Tongue (tissue), 2 donors: ENCODE measurements around the gene TUBGCP3. TPM values are rescaled to one million over a fixed set of nuclear protein-coding genes. Genes with fewer than 3 reads are reported as not detected.
"Not testable (repeated sequence)": the region's sequence is repeated elsewhere in the genome, so short reads cannot be mapped to it uniquely, and the experiment has no call there.

Experiments
- DNase-seq: peaks from one replicate; pipeline ENCODE4 v3.0.0-alpha.2; 2015
- total RNA-seq: library from RNA; depleted of rRNA; stranded (reverse); fragments of >200 nt; gene quantifications from one replicate; pipeline ENCODE4 v1.2.3, GENCODE V29; 2014

The TUBGCP3 gene, protein sequence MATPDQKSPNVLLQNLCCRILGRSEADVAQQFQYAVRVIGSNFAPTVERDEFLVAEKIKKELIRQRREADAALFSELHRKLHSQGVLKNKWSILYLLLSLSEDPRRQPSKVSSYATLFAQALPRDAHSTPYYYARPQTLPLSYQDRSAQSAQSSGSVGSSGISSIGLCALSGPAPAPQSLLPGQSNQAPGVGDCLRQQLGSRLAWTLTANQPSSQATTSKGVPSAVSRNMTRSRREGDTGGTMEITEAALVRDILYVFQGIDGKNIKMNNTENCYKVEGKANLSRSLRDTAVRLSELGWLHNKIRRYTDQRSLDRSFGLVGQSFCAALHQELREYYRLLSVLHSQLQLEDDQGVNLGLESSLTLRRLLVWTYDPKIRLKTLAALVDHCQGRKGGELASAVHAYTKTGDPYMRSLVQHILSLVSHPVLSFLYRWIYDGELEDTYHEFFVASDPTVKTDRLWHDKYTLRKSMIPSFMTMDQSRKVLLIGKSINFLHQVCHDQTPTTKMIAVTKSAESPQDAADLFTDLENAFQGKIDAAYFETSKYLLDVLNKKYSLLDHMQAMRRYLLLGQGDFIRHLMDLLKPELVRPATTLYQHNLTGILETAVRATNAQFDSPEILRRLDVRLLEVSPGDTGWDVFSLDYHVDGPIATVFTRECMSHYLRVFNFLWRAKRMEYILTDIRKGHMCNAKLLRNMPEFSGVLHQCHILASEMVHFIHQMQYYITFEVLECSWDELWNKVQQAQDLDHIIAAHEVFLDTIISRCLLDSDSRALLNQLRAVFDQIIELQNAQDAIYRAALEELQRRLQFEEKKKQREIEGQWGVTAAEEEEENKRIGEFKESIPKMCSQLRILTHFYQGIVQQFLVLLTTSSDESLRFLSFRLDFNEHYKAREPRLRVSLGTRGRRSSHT
- total RNA-seq: 37.0 TPM

DNA sequence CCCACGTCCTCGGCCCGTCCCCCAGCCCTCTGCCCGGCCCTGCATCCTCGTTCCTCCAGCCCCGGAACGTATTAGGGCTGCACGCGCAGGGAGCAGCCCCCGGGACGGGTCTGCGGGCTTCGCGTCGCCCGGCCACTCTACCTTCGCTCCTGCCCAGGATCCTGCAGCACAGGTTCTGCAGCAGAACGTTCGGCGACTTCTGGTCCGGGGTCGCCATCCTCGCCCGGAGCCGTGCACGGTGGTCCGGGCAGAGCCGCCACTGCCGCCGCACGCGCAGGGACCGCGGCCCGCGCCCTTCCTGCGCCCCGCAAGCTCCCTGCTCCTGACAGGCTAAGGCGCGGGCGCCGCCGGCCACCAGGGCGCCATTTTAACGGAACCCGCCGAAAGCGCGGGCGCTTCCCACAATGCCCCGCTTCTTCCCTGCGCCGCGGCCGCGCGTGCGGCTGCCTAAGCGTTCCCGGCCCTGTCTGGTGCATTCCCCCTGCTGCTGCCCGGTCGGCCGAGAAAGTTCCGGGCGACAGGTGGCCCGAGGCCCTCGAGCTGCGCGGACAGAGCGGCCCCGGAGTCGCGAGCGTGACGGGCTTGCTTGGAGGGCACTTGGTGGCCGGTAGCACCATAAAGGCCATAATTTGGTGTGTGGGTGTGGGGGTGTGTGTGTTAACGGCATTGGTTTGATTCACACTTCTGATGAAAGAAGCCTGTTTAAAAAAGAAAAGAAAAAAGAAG lies at the start of gene TUBGCP3:
Gene TUBGCP3, minus strand, starts transcription at position 390 of the 726 bp plus-strand sequence. Its CDS starts 173 bp downstream, at position 217.
- DNase-seq: peak; percentile 93

DNA sequence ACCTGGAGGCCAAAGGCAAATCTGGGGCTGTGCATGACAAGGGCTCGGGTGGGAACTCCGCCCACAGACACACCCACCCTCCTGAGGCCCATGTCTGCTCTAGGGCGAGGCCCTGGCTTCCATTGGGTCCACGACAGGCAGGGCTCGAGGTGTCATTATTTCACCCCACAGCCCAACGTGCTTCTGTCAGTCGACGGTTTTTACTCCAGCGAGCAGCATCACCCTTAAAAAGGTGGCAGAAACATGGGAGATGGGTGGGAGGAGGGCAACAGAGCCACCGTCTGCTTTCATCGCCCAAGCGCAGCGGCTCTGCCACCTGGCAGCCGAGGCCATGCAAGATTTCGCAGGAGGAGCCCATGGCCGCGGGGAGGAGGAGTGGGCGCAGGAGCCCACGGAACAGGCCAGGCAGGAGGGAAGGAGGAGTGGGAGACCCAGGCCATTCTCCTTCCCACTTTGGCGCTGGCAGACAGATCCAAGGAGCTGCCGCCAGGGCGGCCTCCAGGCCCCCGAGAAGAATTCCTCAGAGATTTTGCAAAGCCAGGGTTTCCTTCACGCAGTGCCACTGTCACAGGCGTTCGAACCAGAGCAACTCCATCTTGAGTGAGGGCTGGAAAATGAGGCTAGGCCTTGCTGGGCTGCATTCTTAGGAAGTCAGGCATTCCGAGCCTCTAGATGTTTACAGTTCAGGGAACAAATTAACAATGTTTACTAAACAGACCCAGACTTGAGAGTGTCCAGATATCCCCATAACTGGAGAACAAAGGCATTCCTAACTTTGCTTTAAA lies 49.3 kb upstream of the TUBGCP3 start:
- DNase-seq: no peak

DNA sequence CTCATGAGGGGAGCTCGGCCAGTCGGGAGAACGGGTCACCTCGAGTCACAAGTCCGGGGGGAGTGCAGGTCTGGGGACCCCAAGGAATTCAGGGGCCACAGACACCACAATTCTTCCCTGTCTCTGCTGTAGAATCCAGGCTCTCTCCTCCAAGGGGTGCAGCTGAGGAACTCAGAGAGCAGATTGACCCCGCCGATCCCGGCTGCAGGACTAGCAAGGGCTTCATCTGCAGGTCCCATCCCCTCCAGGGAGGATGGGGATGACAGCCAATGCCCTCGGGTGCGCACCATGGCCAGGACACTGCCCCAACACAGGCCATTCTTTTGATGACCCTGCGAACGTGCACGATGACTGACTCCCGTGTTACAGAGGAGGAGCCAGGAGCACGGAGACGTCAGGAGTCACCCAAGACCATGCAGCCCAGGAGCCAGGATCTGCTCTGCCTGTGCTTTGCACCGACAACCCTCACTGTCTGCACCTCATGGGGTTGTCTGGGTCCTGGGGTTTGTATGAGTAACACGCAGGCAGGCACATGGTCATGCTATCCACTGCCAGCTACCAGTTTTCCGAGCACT lies 48.5 kb upstream of the TUBGCP3 start:
- DNase-seq: no peak

DNA sequence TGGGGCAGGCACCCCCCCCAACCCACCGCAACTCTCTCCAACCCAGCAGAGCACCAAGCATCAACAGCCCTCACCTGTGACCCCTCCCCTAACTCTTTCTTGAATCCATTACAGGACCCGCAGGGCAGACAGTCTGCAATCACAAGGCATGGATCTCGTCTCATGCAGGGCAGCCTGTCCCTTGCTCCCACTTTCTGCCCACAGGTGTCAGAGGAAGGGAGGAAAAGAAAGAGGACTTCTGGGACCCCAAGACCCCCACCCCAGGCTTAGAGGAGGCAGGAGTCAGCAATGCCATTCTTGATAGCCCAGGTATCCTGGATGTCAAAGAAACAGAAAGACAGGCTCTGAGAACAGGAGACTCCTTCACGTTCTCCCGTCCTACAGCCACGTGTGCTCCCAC lies 47.4 kb upstream of the TUBGCP3 start:
- no peak for DNase-seq

DNA sequence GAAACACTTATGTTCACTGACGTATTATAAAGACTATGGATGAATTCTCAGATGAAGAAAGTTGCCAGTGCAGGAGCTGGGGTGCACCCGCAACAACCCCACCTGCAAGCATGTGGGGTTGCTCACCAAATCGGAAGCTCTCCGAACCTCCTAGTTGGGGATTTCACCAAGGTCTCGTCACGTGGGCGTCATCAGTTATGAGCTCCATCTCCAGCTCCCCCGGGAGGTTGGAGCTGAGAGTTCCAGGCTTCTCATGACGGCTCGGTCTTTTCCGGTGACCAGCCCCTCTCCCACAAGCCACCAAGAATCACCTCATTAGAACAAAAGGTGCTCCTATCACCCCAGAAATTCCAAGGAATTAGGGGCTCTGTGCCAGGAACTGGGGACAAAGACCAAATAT lies 46.1 kb upstream of the TUBGCP3 start:
- no peak for DNase-seq

DNA sequence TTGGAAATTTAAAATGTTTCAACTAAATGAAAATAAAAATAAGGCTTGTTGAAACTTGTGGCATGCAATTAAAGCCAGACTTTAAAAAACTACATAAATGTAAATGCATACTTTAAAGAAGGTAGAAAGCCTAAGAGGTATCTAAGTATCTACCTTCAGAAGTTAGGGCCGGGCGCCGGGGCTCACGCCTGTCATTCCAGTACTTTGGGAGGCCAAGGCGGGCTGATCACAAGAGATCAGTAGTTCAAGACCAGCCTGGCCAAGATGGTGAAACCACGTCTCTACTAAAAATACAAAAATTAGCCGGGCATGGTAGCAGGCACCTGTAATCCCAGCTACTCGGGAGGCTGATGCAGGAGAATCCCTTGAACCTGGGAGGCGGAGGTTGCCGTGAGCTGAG lies 42.3 kb upstream of the TUBGCP3 start:
- not testable (repeated sequence) for DNase-seq

DNA sequence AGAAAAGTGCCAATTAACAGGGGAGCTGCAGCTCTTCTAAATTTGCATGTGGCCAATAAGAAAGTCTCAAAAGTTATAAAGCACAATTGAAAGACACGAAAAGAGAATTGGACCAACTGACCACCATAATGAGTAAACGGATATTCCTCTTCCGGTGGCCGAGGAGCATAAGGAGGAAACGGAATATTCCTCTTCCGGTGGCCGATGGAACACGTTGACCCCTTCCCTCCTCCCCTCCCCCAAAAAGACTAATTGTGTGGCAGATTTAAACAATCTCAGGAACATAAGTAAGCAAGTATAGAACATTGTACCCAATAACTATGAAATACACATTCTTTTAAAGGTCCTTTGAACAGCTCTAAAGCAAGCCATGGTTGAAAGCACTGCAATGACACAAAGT lies 41.2 kb upstream of the TUBGCP3 start:
- no peak for DNase-seq

DNA sequence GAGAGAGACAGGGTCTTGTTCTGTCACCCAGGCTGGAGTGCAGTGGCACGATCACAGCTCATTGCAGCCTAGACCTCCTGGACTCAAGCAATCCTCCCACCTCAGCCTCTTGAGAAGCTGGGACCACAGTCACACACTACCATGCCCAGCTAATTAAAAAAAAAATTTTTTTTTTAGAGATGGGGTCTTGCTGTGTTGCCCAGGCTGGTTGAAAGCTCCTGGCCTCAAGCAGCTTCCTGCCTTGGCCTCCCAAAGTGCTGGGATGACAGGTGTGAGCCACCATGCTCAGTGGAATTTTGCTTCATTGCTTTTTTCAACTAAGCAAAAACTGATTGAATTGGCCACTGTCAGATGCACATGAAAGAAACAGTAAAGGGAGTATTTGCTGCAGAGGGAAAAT lies 39.7 kb upstream of the TUBGCP3 start:
- DNase-seq: not testable (repeated sequence)

DNA sequence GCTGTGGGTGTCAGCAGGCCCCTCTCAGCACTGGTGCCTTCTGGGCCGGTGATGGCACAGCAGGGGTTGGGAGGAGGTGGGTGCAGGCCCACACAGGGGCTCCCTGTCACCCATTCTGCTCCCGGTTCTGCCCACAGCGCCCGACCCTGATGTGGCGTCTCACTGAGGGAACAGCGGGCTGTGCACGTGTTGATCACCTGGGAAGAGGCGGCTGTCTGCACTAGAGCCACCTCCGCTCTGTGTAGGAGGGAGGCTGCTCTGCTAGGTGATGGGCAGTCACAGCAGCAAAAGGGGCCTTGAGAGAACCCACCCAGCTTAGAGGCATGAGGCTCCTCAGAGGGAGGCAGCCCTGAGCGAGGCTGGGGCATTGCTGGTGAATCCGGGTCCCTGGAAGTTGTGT lies 39.2 kb upstream of the TUBGCP3 start:
- DNase-seq: no peak

DNA sequence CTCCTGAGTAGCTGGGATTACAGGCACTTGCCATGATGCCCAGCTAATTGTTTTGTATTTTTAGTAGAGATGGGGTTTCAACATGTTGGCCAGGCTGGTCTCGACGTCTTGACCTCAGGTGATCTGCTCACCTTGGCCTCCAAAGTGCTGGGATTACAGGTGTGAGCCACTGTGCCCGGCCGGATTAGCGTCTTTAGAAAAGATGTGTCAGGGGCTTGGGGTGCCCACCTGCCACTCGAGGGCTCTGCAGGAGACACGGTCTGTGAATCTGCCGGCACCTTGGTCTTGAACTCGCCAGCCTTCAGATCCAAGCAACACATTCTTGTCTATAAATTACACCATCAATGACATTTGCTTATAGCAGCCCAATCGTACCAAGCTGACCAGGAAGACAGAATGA lies 38.8 kb upstream of the TUBGCP3 start:
- no peak for DNase-seq

DNA sequence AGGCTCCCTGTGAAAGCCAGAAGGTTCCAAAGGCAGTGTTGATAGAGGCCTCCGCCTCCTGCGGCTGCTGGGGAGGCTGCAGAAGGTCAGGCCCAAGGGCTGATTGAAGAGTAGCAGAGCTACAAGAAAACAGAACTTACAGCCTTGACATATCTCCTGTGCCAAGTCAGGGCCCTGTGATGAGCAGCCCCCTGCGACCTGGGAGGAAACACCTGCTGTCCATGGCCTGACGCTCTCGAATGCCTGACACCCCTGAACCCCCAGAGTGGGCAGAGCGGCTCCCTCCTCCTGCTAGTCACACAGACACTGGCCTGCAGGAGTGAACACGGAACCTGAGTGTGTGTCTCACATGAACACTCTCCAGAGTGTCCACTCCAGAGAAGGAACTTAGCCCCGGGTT lies 38.2 kb upstream of the TUBGCP3 start:
- no peak for DNase-seq

DNA sequence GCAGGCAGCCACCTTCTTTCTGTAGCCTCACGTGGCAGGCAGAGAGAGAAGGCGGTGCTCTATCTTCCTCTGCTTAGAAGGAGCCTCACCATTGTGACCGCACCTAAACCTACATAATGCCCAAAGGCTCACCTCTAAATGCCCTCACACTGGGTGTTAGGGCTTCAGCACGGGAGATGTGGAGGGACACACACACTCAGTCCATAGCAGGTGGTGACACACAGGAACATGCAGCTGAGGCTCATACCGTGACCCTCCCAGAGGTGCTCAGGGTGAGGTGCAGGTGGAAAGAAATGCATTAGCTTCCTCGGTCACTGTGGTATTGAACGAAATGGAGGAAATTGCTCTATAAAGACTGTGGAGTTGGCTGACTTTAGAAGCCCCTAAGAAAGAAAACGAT lies 37.7 kb upstream of the TUBGCP3 start:
- no peak for DNase-seq

DNA sequence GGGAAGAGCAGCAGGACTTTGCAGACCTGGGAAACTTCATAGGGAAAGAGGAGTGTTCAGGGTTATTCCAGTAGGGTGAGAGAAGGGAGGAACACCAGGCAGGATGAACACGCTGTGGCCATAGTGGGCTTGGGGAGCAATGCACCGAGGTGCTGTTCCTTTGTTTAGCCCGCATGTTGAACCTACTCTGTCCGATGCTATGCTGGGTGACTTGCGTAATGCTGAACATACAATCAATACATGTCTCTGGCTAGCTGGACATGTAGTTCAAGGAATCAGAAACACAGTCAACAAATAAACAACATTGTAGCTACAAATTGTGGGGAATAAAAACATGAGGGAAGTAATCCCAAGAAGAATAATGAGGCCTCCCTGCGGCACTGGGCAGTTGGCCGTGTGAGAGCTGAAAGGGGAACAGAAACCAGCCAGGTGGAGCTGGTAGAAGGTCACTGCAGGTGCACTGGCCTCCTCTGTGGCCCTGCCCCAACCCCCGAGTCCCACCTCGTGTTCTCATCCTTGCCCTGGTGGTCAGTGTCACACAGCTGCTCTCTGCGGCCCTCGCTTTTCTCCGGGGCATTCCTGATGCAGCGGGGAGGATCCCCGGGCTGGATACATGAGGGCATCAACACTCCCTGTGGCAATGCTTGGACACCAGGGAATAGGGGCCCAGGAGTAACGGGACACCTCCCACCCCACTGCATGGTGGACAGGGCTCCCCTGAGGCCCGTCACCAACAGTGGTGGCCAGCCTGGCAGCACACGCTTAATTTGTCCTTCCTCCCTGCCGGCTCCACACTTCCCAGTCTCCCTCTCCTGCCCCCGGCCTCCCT lies 36.9 kb upstream of the TUBGCP3 start:
- no peak for DNase-seq

DNA sequence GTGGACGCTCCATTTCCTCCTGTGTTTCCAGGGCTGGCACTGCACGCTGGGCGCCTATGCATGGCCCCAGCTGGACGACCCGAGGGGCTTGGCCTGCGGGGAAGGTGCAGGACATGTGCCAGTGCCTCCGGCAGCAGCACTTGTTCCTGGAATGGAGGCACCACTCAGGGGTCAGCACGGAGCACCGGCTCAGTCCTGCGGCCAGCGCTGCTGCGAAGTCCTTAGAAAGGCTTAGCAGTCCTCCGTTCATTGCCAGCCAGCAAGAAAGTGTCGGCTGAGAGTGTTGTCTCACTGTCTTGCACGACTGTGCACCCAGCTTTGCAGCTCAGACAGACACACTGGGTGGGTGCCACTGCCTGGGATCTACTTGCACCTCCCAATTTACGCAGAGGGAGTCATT lies 36.1 kb upstream of the TUBGCP3 start:
- no peak for DNase-seq

DNA sequence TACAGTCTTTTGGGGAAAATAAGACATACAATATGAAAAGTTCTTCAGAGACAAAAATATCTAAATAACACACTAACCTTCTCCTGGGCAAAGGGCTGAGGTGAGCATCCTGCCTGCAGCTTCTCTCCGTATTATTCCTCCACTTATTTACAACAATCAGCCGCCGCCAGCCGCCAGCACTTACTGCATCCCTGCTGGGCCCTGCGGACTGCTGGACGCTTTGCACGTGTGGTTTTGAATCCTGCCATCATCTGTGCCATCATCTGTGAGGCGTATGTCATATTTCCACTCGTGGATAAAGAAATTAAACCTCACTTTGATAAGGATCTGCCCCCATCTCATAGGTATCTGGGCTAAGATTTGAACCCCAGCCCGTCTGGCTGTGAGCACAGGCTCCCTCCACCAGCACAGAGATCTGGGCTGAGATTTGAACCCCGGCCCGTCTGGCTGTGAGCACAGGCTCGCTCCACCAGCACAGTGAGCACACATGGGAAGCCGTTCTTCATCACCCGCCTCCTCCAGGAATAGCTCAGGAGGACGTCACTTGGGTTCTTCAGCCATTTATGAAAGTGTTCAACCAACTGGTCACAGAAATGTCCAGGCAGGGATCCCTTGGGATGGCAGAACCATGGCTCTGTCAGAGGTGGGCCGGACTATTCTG lies 35.2 kb upstream of the TUBGCP3 start:
- no peak for DNase-seq

DNA sequence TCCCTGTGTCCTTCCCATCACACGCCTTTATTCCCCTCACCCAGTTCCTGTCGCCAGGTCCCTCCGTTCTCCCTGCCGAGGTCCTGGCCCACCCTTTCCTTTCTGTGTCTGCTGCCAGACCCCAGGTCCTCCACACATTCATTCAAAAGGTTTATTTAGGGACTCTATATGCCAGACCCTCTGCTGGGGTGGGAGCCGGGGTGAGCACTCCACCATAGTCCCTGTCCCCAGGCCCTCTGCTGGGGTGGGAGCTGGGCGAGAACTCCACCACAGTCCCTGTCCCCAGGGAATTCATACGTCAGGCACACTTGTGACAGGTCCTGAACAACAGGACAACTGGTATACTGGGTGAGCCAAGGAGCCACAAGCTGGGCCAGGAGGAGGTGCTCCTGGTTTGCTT lies 34.4 kb upstream of the TUBGCP3 start:
- DNase-seq: no peak

DNA sequence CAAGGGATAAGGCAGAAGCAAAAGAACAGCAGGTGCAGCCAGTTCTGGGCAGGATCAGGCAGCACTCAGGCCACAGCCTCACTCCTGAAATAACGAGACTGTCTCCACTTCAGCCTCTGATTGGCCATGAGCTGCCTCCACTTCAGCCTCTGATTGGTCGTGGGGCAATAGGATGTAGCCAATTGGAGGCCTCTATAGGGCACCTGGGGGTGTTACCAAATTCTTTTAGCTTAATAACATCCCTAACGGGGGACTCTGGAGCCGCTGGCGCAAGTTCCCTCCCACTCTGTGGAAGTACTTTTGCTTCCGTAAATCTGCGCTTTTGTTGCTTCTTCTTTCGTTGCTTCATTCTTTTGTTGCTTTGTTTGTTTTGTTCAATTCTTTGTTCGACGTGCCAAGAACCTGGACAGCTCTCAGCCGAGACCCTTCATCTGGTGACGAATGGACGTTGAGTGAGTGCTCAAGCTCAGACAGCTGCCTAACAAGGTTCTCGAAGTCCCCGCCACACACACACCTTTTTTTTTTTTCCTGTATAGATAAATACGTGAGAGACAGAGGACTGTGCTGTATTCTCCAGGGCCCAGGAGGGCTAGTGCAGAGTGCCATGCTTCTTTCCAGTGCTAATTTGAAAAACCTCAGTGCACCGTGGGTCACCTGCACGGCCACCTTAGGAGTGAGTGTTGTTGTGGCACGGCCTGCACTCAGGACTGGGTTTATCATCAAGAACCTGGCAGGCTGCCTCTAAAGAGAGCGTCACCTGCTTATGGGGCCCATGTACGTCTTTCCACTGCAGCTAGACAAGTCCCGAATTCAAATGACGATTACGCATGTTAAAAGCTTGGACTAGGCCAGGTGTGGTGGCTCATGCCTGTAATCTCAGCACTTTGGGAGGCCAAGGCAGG lies 32.0 kb upstream of the TUBGCP3 start:
- DNase-seq: peak; percentile 64

DNA sequence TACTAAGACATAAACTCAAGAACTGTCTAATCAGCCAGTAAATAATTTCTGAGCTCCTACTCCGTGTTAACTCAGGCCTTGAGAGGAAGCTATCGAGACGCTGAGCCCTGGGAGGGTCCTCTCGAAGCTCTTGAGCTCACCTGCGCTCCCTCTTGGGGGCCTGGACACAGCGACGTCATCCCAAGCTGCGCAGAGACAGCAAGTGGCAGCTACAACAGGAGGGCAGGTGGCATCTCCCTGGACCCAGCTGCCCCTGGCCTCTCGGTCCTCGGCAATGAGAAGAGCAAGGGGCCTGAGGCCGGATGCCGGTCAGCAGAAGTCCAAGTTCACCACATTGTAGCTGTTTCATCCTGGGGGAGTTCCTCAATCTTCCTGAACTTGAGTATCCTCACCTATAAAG lies 30.5 kb upstream of the TUBGCP3 start:
- no peak for DNase-seq
